ENCODE results near the gene ACSM3. TPM values are rescaled to one million over a fixed set of nuclear protein-coding genes. Genes with fewer than 3 reads are reported as not detected.
"Not testable (repeated sequence)": the region's sequence is repeated elsewhere in the genome, so short reads cannot be mapped to it uniquely, and the experiment has no call there.

Gene ACSM3
- total RNA-seq, 1 donor from 2014 or later = 0.94 TPM

DNA sequence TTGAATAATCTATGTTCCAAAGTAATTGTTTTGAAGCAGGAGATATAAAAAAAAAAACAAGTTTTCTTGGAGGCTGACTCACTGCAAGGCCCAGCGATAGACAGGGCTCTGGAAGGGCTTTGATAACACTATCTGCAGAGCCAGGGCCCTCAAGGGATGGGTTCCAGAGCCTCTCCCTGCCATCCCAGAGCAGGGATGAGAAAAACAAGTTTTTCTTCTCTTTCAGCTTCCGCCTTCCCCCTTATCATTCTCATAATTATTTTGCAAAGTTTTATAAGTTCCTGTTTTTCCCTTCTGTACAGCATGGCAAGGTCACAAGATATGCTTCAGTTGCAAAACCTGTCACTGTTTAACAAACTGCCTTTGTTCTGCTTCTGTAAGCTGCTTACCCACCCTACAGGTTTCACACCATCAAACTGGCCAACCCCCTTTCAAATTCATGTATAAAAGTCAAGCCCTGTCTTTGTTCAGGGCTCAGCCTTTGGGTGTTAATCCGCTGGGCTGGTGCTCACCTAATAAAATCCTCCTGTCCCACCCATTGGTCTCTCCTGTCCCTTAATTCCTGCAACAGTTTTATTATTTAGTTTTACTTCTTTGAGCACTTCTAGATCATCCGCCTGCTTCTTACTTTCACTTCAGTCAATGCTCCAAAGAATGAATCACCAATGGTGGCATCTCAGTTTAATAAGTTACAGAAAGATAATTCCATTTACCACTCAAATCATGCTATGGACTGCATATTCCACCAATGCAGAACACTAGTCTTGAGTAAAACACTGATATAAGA is 16.6 kb upstream of the ACSM3 start:
- Mint-ChIP-seq H3K27me3 (ENCODE audit: unreplicated experiment) (peaks cover 14% of the 10 kb centered on the region), H3K9me3 (ENCODE audit: unreplicated experiment) (peaks cover 11% of the 10 kb centered on the region), H3K4me3 (ENCODE audit: unreplicated experiment) (no peak overlapping the region), H3K36me3 (ENCODE audit: unreplicated experiment) (no peaks in the 10 kb centered on the region), H3K27ac (ENCODE audit: unreplicated experiment) (no peak overlapping the region), H3K4me1 (ENCODE audit: unreplicated experiment) (no peaks in the 10 kb centered on the region)
- DNase-seq (ENCODE audit: extremely low spot score, unreplicated experiment) = no peak
- TF ChIP-seq, protein P1, sequence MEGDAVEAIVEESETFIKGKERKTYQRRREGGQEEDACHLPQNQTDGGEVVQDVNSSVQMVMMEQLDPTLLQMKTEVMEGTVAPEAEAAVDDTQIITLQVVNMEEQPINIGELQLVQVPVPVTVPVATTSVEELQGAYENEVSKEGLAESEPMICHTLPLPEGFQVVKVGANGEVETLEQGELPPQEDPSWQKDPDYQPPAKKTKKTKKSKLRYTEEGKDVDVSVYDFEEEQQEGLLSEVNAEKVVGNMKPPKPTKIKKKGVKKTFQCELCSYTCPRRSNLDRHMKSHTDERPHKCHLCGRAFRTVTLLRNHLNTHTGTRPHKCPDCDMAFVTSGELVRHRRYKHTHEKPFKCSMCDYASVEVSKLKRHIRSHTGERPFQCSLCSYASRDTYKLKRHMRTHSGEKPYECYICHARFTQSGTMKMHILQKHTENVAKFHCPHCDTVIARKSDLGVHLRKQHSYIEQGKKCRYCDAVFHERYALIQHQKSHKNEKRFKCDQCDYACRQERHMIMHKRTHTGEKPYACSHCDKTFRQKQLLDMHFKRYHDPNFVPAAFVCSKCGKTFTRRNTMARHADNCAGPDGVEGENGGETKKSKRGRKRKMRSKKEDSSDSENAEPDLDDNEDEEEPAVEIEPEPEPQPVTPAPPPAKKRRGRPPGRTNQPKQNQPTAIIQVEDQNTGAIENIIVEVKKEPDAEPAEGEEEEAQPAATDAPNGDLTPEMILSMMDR (IDR thresholded peaks at IDR 0.05) = no peak

DNA sequence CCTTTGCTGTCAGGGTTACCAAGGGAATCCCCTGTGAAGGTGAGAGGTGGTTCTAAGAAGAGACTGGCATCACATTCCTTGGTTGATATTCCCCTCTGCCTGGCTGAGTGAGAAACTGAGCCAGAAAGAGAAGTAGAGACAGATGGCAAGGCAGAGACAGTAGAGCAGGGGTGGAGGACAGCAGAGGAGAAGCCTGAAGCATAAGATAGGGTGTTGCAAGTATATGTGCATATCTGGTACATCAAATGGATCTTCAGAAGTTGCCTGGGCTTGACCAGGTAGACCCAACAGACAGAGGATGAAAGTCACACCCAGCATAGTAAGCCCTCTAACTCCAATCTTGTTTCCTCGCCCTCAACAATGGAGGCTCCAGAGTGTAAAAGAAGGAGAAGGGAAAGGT is 14.3 kb upstream of the ACSM3 start:
- Mint-ChIP-seq H3K4me1 (ENCODE audit: unreplicated experiment) (no peaks in the 10 kb centered on the region), H3K27me3 (ENCODE audit: unreplicated experiment) (peaks cover 24% of the 10 kb centered on the region), H3K9me3 (ENCODE audit: unreplicated experiment) (peaks cover 11% of the 10 kb centered on the region), H3K4me3 (ENCODE audit: unreplicated experiment) (no peak overlapping the region), H3K27ac (ENCODE audit: unreplicated experiment) (no peak overlapping the region), H3K36me3 (ENCODE audit: unreplicated experiment) (no peaks in the 10 kb centered on the region)
- no peak for DNase-seq (ENCODE audit: extremely low spot score, unreplicated experiment)
- TF ChIP-seq, protein P1 (IDR thresholded peaks at IDR 0.05) = no peak

DNA sequence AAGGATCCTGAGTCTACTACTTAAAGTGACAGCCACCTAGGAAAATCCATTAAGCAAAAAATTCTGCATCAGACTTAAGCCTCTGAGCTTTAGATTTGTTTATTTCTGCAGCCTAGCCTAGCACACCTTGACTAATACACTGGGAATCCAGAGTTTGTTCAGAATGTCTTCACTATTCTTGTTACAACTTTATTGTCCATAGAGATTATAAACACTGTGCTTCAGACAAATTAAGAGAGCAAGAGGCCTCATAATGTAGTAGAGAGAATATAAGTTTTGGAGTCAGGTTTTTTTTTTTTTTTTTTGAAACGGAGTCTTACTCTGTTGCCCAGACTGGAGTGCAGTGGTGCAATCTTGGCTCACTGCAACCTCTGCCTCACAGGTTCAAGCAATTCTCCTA is 13.3 kb upstream of the ACSM3 start:
- Mint-ChIP-seq H3K27ac (ENCODE audit: unreplicated experiment) (no peak overlapping the region), H3K4me1 (ENCODE audit: unreplicated experiment) (no peaks in the 10 kb centered on the region), H3K27me3 (ENCODE audit: unreplicated experiment) (peaks cover 30% of the 10 kb centered on the region), H3K9me3 (ENCODE audit: unreplicated experiment) (peaks cover 11% of the 10 kb centered on the region), H3K36me3 (ENCODE audit: unreplicated experiment) (no peaks in the 10 kb centered on the region), H3K4me3 (ENCODE audit: unreplicated experiment) (no peak overlapping the region)
- TF ChIP-seq, protein P1 (IDR thresholded peaks at IDR 0.05) = no peak
- DNase-seq (ENCODE audit: extremely low spot score, unreplicated experiment) = no peak

DNA sequence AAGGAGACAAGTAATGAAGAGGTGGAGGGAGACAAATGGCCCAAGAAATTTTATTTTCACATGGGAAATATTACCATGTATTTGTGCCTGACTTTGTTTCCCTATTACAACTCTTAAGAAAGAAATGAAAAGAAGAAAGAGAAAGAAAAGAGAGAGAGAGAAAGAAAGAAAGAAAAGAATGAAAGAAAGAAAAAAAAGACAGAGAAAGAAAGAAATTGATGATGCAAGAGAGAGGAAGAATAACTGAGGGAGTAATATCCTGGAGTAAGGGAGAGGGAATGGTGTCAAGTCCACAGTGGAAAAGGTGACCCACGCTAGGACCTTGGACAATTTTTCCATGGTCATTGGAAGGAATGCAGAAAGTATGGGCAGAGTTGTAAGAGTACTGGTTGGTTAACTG is 10.1 kb upstream of the ACSM3 start:
- Mint-ChIP-seq H3K4me1 (ENCODE audit: unreplicated experiment) (no peaks in the 10 kb centered on the region), H3K27me3 (ENCODE audit: unreplicated experiment) (peaks cover 30% of the 10 kb centered on the region)
- DNase-seq (ENCODE audit: extremely low spot score, unreplicated experiment) = no peak

DNA sequence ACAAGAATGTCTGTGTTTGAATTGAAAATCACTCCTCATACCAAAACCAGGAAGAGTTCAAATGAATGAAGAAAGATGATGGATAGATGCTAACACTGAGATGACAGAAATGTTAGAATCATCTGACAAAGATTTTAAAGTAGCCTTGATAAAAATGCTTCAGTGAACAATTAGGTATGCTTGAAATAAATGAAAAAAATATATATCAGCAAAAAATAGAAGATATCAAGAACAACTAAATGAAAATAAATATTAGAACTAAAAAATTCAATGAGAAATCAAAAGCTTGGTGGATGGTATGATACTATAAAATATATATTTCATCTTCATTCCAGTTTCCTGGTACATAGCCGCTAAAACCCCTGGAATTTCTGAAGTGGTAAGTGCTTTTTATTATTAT is 8.6 kb upstream of the ACSM3 start:
- no peak for DNase-seq (ENCODE audit: extremely low spot score, unreplicated experiment)
- TF ChIP-seq, protein P1 (IDR thresholded peaks at IDR 0.05) = no peak
- Mint-ChIP-seq H3K27ac (ENCODE audit: unreplicated experiment) (no peak overlapping the region), H3K9me3 (ENCODE audit: unreplicated experiment) (no peaks in the 10 kb centered on the region), H3K4me3 (ENCODE audit: unreplicated experiment) (no peak overlapping the region), H3K4me1 (ENCODE audit: unreplicated experiment) (no peaks in the 10 kb centered on the region), H3K27me3 (ENCODE audit: unreplicated experiment) (peaks cover 30% of the 10 kb centered on the region), H3K36me3 (ENCODE audit: unreplicated experiment) (no peaks in the 10 kb centered on the region)

More for the DNA sequence above, 10.1 kb upstream of the ACSM3 start:
- TF ChIP-seq, protein P1 (IDR thresholded peaks at IDR 0.05) = no peak
- Mint-ChIP-seq H3K9me3 (ENCODE audit: unreplicated experiment) (no peaks in the 10 kb centered on the region), H3K4me3 (ENCODE audit: unreplicated experiment) (no peak overlapping the region), H3K36me3 (ENCODE audit: unreplicated experiment) (no peaks in the 10 kb centered on the region), H3K27ac (ENCODE audit: unreplicated experiment) (no peak overlapping the region)

DNA sequence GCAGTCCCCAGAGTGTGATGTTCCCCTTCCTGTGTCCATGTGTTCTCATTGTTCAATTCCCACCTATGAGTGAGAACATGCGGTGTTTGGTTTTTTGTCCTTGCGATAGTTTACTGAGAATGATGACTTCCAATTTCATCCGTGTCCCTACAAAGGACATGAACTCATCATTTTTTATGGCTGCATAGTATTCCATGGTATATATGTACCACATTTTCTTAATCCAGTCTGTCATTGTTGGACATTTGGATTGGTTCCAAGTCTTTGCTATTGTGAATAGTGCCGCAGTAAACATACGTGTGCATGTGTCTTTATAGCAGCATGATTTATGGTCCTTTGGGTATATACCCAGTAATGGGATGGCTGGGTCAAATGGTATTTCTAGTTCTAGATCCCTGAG is 8.0 kb upstream of the ACSM3 start:
- H3K27me3 Mint-ChIP-seq (ENCODE audit: unreplicated experiment) = peaks cover 26% of the 10 kb centered on the region
- not testable (repeated sequence) for DNase-seq (ENCODE audit: extremely low spot score, unreplicated experiment); H3K9me3 Mint-ChIP-seq (ENCODE audit: unreplicated experiment); H3K27ac Mint-ChIP-seq (ENCODE audit: unreplicated experiment); H3K36me3 Mint-ChIP-seq (ENCODE audit: unreplicated experiment); H3K4me3 Mint-ChIP-seq (ENCODE audit: unreplicated experiment); H3K4me1 Mint-ChIP-seq (ENCODE audit: unreplicated experiment)

All from osteocyte (in vitro differentiated cells).